ENCODE measurements around the gene ETV2.

DNA sequence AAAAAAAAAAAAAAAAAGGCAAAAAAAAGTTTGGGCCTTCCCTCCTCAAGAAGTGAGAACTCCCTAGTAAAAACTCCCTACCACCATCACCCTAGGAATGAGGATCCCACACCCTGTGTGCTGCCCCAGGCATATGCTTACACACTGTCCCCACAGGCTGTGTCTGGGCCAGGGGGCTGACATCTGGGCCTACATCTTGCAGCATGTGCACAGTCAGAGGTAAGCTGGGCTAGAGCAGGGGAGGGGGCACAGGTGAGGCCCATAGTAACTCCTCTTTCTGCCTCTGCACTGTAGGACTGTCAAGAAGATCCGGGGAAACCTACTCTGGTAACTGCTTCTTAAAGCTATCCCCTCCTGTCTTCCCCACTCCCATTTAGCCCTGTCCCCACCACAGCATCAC lies 28.0 kb upstream of the ETV2 start:
- TF ChIP-seq POLR2AphosphoS5 (IDR thresholded peaks at IDR 0.05) (no peak), EP300 (IDR thresholded peaks at IDR 0.05; ENCODE audit: low read depth) (no peak), POLR2A (IDR thresholded peaks at IDR 0.05) (no peak)
- TF ChIP-seq, protein P1, sequence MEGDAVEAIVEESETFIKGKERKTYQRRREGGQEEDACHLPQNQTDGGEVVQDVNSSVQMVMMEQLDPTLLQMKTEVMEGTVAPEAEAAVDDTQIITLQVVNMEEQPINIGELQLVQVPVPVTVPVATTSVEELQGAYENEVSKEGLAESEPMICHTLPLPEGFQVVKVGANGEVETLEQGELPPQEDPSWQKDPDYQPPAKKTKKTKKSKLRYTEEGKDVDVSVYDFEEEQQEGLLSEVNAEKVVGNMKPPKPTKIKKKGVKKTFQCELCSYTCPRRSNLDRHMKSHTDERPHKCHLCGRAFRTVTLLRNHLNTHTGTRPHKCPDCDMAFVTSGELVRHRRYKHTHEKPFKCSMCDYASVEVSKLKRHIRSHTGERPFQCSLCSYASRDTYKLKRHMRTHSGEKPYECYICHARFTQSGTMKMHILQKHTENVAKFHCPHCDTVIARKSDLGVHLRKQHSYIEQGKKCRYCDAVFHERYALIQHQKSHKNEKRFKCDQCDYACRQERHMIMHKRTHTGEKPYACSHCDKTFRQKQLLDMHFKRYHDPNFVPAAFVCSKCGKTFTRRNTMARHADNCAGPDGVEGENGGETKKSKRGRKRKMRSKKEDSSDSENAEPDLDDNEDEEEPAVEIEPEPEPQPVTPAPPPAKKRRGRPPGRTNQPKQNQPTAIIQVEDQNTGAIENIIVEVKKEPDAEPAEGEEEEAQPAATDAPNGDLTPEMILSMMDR (IDR thresholded peaks at IDR 0.05): no peak
